Astrocyte of the cerebellum (primary cell): ENCODE data around the gene PSAPL1.
"Not testable (repeated sequence)": the region's sequence is repeated elsewhere in the genome, so short reads cannot be mapped to it uniquely, and the experiment has no call there.

Source experiments
- DNase-seq: peaks from one replicate; pipeline ENCODE4 v3.0.0-alpha.2; 2011; ENCODE audit warnings: low read depth
- H3K4me3 ChIP-seq: 2 replicates; pipeline ENCODE4 v1.5.1; 2011; ENCODE audit warnings: mild to moderate bottlenecking, low read depth, low read length, moderate library complexity
- CTCF ChIP-seq: IDR thresholded peaks from 2 replicates; pipeline ENCODE4 v1.5.1; 2012; ENCODE audit warnings: low read length, low read depth, moderate library complexity, mild to moderate bottlenecking; ENCODE audit errors: missing control alignments
- in situ Hi-C: cut with HindIII; loops from 2 replicates; pipeline ENCODE4 v1.10.0; 2017; ENCODE audit warnings: low sequenced_read_pairs

The PSAPL1 gene

GRCh38 chr4:7457201-7458065 lies 22.7 kb upstream of the PSAPL1 start:
- in situ Hi-C loops, result no loop called here
- no peak for DNase-seq
- H3K4me3 ChIP-seq, result no peak overlapping the region
- TF ChIP-seq CTCF, result no peak

GRCh38 chr4:7452802-7453201 lies 18.1 kb upstream of the PSAPL1 start:
- in situ Hi-C loops, H3K4me3 ChIP-seq, DNase-seq: not testable (repeated sequence)

GRCh38 chr4:7451800-7452199 lies 17.1 kb upstream of the PSAPL1 start:
- in situ Hi-C loops, result no loop called here
- no peak overlapping the region for H3K4me3 ChIP-seq
- DNase-seq, result no peak
- TF ChIP-seq CTCF, result no peak

GRCh38 chr4:7451434-7451789 lies 16.7 kb upstream of the PSAPL1 start:
- no peak for DNase-seq
- TF ChIP-seq CTCF, result no peak
- in situ Hi-C loops, result no loop called here
- H3K4me3 ChIP-seq, result no peak overlapping the region

GRCh38 chr4:7450775-7451433 lies 16.2 kb upstream of the PSAPL1 start:
- no peak overlapping the region for H3K4me3 ChIP-seq
- in situ Hi-C loops, result no loop called here
- no peak for TF ChIP-seq CTCF
- DNase-seq, result no peak

GRCh38 chr4:7448036-7448435 lies 13.3 kb upstream of the PSAPL1 start:
- in situ Hi-C loops, result no loop called here
- H3K4me3 ChIP-seq, result no peak overlapping the region
- TF ChIP-seq CTCF, result no peak
- no peak for DNase-seq

- no peak for DNase-seq
- in situ Hi-C loops, result no loop called here
- TF ChIP-seq CTCF, result no peak
- H3K4me3 ChIP-seq, result no peak overlapping the region
Measured at GRCh38 chr4:7447236-7447635, 12.5 kb upstream of the PSAPL1 start.
